HG03469 (cell line): ENCODE data around the gene KLHL34.

Source experiments
- ATAC-seq: cut with Tn5 transposase; IDR thresholded peaks from one replicate; pipeline ENCODE4 v1.9.1; 2021; ENCODE audit warnings: mild to moderate bottlenecking, moderate library complexity, moderate number of reproducible peaks; ENCODE audit not compliant: unreplicated experiment

Gene KLHL34

GRCh38 chrX:21656587-21657317 lies 1.4 kb downstream of the KLHL34 start:
- no peak for ATAC-seq

GRCh38 chrX:21655901-21656586 lies 2.1 kb downstream of the KLHL34 start:
- no peak for ATAC-seq

- ATAC-seq = no peak
Measured at GRCh38 chrX:21645886-21646285, 12.2 kb downstream of the KLHL34 start.

- ATAC-seq = no peak
Measured at GRCh38 chrX:21645431-21645830, 12.7 kb downstream of the KLHL34 start.

GRCh38 chrX:21639775-21640174 lies 18.4 kb downstream of the KLHL34 start:
- ATAC-seq = no peak

- no peak for ATAC-seq
Measured at GRCh38 chrX:21638311-21638710, 19.8 kb downstream of the KLHL34 start.

GRCh38 chrX:21632027-21632426 lies 26.1 kb downstream of the KLHL34 start:
- ATAC-seq = no peak

- ATAC-seq = no peak
Measured at GRCh38 chrX:21623778-21624501, 34.2 kb downstream of the KLHL34 start.

- ATAC-seq = no peak
Measured at GRCh38 chrX:21620234-21620633, 37.9 kb downstream of the KLHL34 start.

GRCh38 chrX:21616386-21616785 lies 41.7 kb downstream of the KLHL34 start:
- no peak for ATAC-seq

GRCh38 chrX:21612154-21612553 lies 46.0 kb downstream of the KLHL34 start:
- ATAC-seq = no peak

GRCh38 chrX:21610168-21610567 lies 48.0 kb downstream of the KLHL34 start:
- no peak for ATAC-seq

- ATAC-seq = no peak
Measured at GRCh38 chrX:21606002-21606401, 52.1 kb downstream of the KLHL34 start.
